ENCODE measurements around the gene FBXO22.
A peak's percentile ranks its signal among the peaks of the same experiment; 100 is the strongest.
"Not testable (repeated sequence)": the region's sequence is repeated elsewhere in the genome, so short reads cannot be mapped to it uniquely, and the experiment has no call there.

The FBXO22 gene

DNA sequence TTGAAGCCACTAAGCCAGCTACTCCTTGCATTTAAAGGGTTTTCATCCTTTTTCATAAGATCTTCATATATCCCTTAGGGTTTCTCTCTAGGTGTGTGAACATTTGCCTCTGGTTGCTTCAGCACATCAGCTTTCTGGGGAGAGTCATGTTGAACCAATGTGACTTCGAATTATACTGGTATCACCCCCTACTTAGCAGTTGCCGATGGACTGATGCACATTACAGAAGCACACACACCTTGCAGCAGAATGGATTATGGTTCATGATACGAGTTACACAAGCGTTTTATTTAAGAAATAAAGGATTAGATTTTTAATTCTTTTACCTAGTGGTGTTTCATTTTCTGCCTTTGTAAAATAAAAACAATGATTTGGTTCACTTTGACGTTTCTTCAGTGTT, 39.6 kb downstream of the FBXO22 start:
- Histone ChIP-seq H3K36me3 (peaks cover under 1 to 17% (median 12%) of the 10 kb centered on the region in 11 experiments; a peak in 14 of 22 replicates), H3K4me3 (no peak overlapping the region), H3K9ac (no peak overlapping the region)

DNA sequence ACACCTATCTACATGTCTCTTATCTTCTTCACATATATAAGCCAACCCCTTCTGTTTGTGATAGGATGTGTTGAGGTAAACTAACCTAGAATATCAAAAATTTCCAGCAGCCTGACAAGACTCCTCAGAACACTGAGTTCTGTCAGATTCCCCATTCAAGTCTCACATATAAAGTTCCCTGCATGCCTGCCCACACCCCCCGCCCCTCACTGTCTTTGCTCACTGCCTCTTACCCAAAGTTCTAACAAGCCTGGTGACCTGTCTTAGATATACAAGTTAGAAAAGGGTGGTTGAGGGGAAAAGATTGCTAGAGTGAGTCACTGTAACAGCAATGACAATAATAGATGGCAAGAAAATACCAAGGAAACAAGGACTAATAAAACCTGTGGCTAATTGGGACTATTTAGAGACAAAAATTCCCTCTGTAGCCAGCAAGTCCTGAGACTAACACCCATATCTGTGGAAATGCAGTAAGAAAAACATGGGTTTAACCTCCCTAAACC, 40.1 kb downstream of the FBXO22 start:
- Histone ChIP-seq H3K27me3 (no peaks in the 10 kb centered on the region), H3K4me2 (peak overlapping the region in 2 of 11 experiments; percentile 6 to 15; a peak in 3 of 22 replicates), H3K9me3 (replicated peaks in 1 of 11) (peaks cover 0 to 21% (median 6%) of the 10 kb centered on the region in 11 experiments; a peak in 10 of 22 replicates), H3K27ac (peak overlapping the region in 5 of 11 experiments; percentile 2 to 61 (median 20); a peak in 4 of 22 replicates), H3K4me3 (no peak overlapping the region), H3K36me3 (peaks cover 0 to 13% (median 8%) of the 10 kb centered on the region in 11 experiments; a peak in 13 of 22 replicates), H3K9ac (no peak overlapping the region), H3K4me1 (peaks cover 0 to 41% (median 20%) of the 10 kb centered on the region in 10 experiments; a peak in 14 of 20 replicates), H4K20me1 (no peaks in the 10 kb centered on the region)
- no peak for TF ChIP-seq Cebpa-rat (IDR thresholded peaks at IDR 0.05)

More for the DNA sequence above, 39.6 kb downstream of the FBXO22 start:
- Histone ChIP-seq H3K9me3 (replicated peaks in 1 of 11) (peaks cover 0 to 21% (median 6%) of the 10 kb centered on the region in 11 experiments; a peak in 10 of 22 replicates), H4K20me1 (no peaks in the 10 kb centered on the region), H3K27me3 (no peaks in the 10 kb centered on the region), H3K4me1 (peaks cover 0 to 41% (median 20%) of the 10 kb centered on the region in 10 experiments; a peak in 14 of 20 replicates), H3K4me2 (no peak overlapping the region), H3K27ac (no peak overlapping the region; a peak in 1 of 22 replicates)
- TF ChIP-seq Cebpa-rat (IDR thresholded peaks at IDR 0.05) = no peak

DNA sequence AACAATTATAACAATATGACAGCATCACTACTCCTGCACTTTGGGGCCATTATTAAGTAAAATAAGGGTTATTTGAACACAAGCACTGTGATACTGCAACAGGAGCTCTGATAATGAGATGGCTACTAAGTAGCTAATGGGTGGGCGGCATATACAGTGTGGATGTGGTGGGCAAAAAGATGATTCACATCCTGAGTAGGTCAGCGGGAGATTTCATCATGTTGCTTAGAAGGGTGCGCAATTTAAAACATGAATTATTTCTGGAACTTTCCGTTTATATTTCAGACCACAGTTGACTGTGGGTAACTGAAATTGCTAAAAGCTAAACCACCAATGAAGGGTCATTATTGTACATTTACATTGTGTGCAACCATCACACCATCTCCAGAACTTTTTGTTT, 42.3 kb downstream of the FBXO22 start:
- peaks cover 0 to 41% (median 20%) of the 10 kb centered on the region in 10 experiments; a peak in 14 of 20 replicates for H3K4me1 ChIP-seq
- TF ChIP-seq Cebpa-rat (IDR thresholded peaks at IDR 0.05) = peak in 6 of 11 experiments; percentile 7 to 60 (median 44); a peak in 6 of 22 replicates
- peak overlapping the region in 9 of 11 experiments; percentile 45 to 69 (median 60); a peak in 16 of 22 replicates for H3K27ac ChIP-seq
- H3K9ac ChIP-seq = no peak overlapping the region; a peak in 2 of 22 replicates
- peak overlapping the region in 6 of 11 experiments; percentile 26 to 68 (median 44); a peak in 11 of 22 replicates for H3K4me2 ChIP-seq
- no peaks in the 10 kb centered on the region for H3K36me3 ChIP-seq
- no peaks in the 10 kb centered on the region for H3K27me3 ChIP-seq
- no peaks in the 10 kb centered on the region for H4K20me1 ChIP-seq
- H3K4me3 ChIP-seq = no peak overlapping the region; a peak in 1 of 20 replicates
- H3K9me3 ChIP-seq (replicated peaks in 1 of 11) = peaks cover 0 to 21% (median 6%) of the 10 kb centered on the region in 11 experiments; a peak in 10 of 22 replicates

GRCh38 chr15:75947092-75947491, 43.4 kb downstream of the FBXO22 start:
- Histone ChIP-seq H3K27ac (peak overlapping the region in 8 of 11 experiments; percentile 30 to 69 (median 58); a peak in 13 of 22 replicates), H3K36me3 (no peaks in the 10 kb centered on the region), H3K4me3 (no peak overlapping the region), H3K4me1 (peaks cover 0 to 41% (median 20%) of the 10 kb centered on the region in 10 experiments; a peak in 14 of 20 replicates), H3K4me2 (peak overlapping the region in 2 of 11 experiments; percentile 62 to 68; a peak in 2 of 22 replicates), H3K27me3 (no peaks in the 10 kb centered on the region), H3K9ac (no peak overlapping the region), H3K9me3 (replicated peaks in 1 of 11) (peaks cover 0 to 21% (median 6%) of the 10 kb centered on the region in 11 experiments; a peak in 10 of 22 replicates), H4K20me1 (no peaks in the 10 kb centered on the region)
- no peak for TF ChIP-seq Cebpa-rat (IDR thresholded peaks at IDR 0.05)

DNA sequence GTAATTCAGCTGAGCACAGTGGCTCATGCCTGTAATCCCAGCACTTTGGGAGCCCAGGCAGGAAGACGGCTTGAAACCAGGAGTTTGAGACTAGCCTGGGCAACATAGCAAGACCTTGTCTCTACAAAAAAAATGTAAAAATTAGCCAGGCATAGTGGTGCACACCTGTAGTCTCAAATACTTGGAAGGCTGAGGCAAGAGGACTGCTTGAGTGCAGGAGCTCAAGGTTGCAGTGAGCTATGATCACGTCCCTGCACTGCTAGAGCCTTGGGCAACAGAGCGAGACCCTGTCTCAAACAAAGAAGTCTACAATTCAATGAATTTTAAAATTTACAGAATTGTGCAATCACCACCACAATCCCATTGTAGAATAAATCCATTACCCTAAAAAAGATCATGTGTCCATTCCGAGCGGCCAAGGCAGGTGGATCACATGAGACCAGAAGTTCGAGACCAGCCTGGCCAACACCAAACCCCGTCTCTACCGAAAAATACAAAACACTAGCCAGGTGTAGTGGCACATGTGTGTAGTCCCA, 45.2 kb downstream of the FBXO22 start:
- Histone ChIP-seq H3K27ac (no peak overlapping the region), H3K9ac (no peak overlapping the region), H4K20me1 (no peaks in the 10 kb centered on the region), H3K4me2 (no peak overlapping the region), H3K4me1 (peaks cover 0 to 42% (median 20%) of the 10 kb centered on the region in 10 experiments; a peak in 14 of 20 replicates), H3K4me3 (no peak overlapping the region), H3K27me3 (no peaks in the 10 kb centered on the region), H3K36me3 (no peaks in the 10 kb centered on the region), H3K9me3 (replicated peaks in 1 of 11) (peaks cover 0 to 21% (median 6%) of the 10 kb centered on the region in 11 experiments; a peak in 10 of 22 replicates)
- TF ChIP-seq Cebpa-rat (IDR thresholded peaks at IDR 0.05) = peak in 4 of 11 experiments; percentile 11 to 76 (median 40); a peak in 3 of 22 replicates

GRCh38 chr15:75952525-75952924, 48.8 kb downstream of the FBXO22 start:
- Histone ChIP-seq H3K27ac (no peak overlapping the region), H3K4me3 (no peak overlapping the region), H3K4me1 (peaks cover 0 to 6% (median 0%) of the 10 kb centered on the region in 10 experiments; a peak in 3 of 20 replicates), H3K4me2 (peak overlapping the region in 1 of 11 experiments; percentile 16; a peak in 1 of 22 replicates), H3K9ac (no peak overlapping the region), H3K9me3 (replicated peaks in 1 of 11) (0 out of 22 replicates have a peak, but pooled peaks cover 0 to 4% (median 0%) of the 10 kb centered on the region in 11 experiments), H3K27me3 (no peaks in the 10 kb centered on the region), H3K36me3 (no peaks in the 10 kb centered on the region), H4K20me1 (no peaks in the 10 kb centered on the region)
- no peak for TF ChIP-seq Cebpa-rat (IDR thresholded peaks at IDR 0.05)

GRCh38 chr15:75955720-75956119, 52.0 kb downstream of the FBXO22 start:
- Histone ChIP-seq H3K4me3 (no peak overlapping the region), H3K4me1 (peaks cover 0 to 5% (median 0%) of the 10 kb centered on the region in 10 experiments; a peak in 3 of 20 replicates), H3K36me3 (no peaks in the 10 kb centered on the region), H3K9me3 (replicated peaks in 1 of 11) (no peaks in the 10 kb centered on the region), H3K9ac (no peak overlapping the region), H3K27ac (no peak overlapping the region), H3K27me3 (no peaks in the 10 kb centered on the region), H4K20me1 (no peaks in the 10 kb centered on the region), H3K4me2 (no peak overlapping the region)
- no peak for TF ChIP-seq Cebpa-rat (IDR thresholded peaks at IDR 0.05)

GRCh38 chr15:75961331-75961730, 57.7 kb downstream of the FBXO22 start:
- TF ChIP-seq Cebpa-rat (IDR thresholded peaks at IDR 0.05) = 0 out of 22 replicates have a peak, but pooled peaks of 1 of the 11 experiments have one; percentile 58
- Histone ChIP-seq H3K4me2 (no peak overlapping the region), H3K27me3 (no peaks in the 10 kb centered on the region), H3K27ac (no peak overlapping the region), H3K4me1 (no peaks in the 10 kb centered on the region), H4K20me1 (no peaks in the 10 kb centered on the region), H3K9me3 (replicated peaks in 1 of 11) (peaks cover 0 to 6% (median 0%) of the 10 kb centered on the region in 11 experiments; a peak in 2 of 22 replicates), H3K9ac (no peak overlapping the region), H3K36me3 (no peaks in the 10 kb centered on the region), H3K4me3 (no peak overlapping the region)

GRCh38 chr15:75966073-75966472, 62.4 kb downstream of the FBXO22 start:
- Histone ChIP-seq H3K27me3 (no peaks in the 10 kb centered on the region), H3K36me3 (no peaks in the 10 kb centered on the region), H3K4me2 (no peak overlapping the region), H3K9me3 (replicated peaks in 1 of 11) (peaks cover 0 to 6% (median 0%) of the 10 kb centered on the region in 11 experiments; a peak in 2 of 22 replicates), H3K4me1 (no peaks in the 10 kb centered on the region), H3K27ac (no peak overlapping the region), H3K4me3 (no peak overlapping the region), H4K20me1 (no peaks in the 10 kb centered on the region), H3K9ac (no peak overlapping the region)
- no peak for TF ChIP-seq Cebpa-rat (IDR thresholded peaks at IDR 0.05)

DNA sequence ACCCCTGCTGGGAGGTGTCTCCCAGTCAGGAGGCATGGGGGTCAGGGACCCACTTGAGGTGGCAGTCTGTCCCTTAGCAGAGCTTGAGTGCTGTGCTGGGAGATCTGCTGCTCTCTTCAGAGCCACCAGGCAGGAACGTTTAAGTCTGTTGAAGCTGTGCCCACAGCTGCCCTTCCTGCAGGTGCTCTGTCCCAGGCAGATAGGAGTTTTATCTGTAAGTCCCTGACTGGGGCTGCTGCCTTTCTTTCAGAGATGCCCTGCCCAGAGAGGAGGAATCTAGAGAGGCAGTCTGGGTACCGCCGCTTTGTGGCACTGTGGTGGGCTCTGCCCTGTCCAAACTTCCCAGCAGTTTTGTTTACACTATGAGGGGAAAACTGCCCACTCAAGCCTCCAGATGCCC, 73.1 kb downstream of the FBXO22 start:
- not testable (repeated sequence) for H3K27me3 ChIP-seq, H3K36me3 ChIP-seq, H4K20me1 ChIP-seq, H3K4me3 ChIP-seq, H3K9ac ChIP-seq, H3K27ac ChIP-seq, H3K4me1 ChIP-seq, H3K4me2 ChIP-seq
- peaks cover 0 to 19% (median 13%) of the 10 kb centered on the region in 11 experiments; a peak in 18 of 22 replicates for H3K9me3 ChIP-seq (replicated peaks in 1 of 11)
